ENCODE results near the gene SDR42E1. TPM values are rescaled to one million over a fixed set of nuclear protein-coding genes. Genes with fewer than 3 reads are reported as not detected.
A peak's percentile ranks its signal among the peaks of the same experiment; 100 is the strongest.

SDR42E1 gene
- total RNA-seq, 2 experiments from 2014 or later: 10.2 to 11.5 TPM

DNA sequence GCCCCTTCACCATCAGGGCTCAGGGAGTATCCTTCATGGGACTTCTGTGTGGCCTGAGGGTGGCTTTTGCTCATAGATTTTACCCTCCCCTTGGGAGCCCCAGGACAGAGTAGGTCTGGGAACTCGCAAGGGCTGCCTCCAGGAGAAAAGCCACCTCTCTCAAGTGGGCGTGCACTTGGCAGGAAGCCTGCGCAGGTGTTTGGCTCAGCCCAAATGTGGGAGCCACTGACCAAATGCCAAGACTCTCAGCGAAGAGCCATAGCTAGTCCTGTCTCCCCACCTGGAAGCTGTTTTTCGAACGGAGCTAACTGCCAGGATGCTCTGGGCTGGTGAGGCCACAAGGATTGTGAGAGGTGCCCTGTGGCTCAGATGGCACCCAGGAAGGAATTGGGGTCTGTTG lies 21.7 kb upstream of the SDR42E1 start:
- H3K27me3 Mint-ChIP-seq: peaks cover 9% of the 10 kb centered on the region
- no peaks in the 10 kb centered on the region for H3K9me3 Mint-ChIP-seq
- POLR2A ChIA-PET: no interaction called here
- H3K4me1 Mint-ChIP-seq: no peaks in the 10 kb centered on the region
- no peak overlapping the region for H3K4me3 Mint-ChIP-seq
- H3K36me3 Mint-ChIP-seq (ENCODE audit: low read depth): no peaks in the 10 kb centered on the region
- CTCF ChIA-PET: no interaction called here
- H3K27ac Mint-ChIP-seq: no peak overlapping the region
- DNase-seq: no peak

DNA sequence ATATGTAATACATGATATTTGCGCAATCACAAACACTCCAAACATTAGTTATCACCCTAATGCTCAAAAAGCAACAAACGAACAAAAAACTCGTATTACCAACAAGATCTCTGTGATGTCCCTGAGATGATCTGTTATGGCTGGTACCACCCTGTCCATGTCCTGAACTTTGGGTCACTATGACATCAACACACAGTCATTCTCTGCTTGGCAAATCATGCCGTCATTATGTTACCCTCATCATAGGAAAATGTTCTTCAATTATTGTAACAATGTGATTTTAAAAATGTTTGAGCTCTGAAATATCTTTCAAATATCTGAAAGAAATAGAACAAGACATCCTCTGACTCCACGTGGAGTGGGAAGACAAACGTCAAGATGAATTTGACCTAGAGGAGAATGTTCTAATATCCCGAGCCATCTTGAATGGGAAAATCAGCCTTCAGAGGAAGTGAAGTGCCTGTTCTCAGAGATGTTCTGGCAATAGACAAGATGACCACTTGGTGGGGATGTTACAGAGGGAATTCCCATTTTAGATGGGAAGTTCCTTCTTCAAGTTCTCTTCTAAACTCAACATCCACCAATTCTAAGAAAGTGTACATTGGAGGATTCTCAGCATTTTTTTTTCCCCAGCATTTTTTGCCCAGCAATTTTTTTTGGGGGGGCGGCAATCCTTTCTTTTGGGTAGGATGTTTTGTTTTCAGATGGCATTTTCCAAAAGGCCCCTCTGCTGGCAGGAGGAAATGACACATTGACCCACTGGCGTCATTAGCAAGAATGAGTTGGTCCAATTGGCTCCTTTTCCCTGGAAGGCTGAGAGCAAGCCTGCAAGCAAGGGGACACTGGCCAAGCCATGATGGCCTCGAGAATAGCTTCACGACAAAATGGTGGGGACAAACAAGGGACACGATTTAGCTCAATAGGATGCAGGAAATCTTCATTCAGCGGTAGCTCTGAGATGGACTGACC lies 20.1 kb upstream of the SDR42E1 start:
- H3K4me1 Mint-ChIP-seq: no peaks in the 10 kb centered on the region
- no peak for DNase-seq
- H3K36me3 Mint-ChIP-seq (ENCODE audit: low read depth): no peaks in the 10 kb centered on the region
- no peak overlapping the region for H3K4me3 Mint-ChIP-seq
- no peaks in the 10 kb centered on the region for H3K9me3 Mint-ChIP-seq
- CTCF ChIA-PET: no interaction called here
- no peak overlapping the region for H3K27ac Mint-ChIP-seq
- POLR2A ChIA-PET: no interaction called here
- peaks cover 9% of the 10 kb centered on the region for H3K27me3 Mint-ChIP-seq

DNA sequence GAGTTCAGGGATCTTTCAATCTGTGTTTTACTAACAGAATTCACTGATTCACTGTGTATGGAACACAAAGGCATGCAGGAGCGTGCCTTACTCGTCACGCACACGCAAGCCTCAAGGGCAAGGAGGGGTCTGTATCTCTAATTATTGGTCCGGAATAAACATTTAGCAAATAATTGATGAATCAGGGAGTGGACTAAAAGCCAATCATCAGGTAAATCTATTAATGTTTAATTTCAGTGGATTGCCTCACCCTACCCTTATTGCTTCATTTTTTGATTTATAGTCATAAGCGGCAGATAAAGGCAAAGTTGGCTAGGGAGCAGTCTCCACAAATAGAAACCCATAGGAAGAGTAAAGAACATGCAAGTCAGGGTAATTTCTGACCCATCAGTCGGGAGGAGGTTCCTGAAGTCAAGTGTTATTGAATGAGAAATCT lies 16.4 kb upstream of the SDR42E1 start:
- Mint-ChIP-seq H3K27me3 (peaks cover 15% of the 10 kb centered on the region), H3K4me3 (no peak overlapping the region), H3K9me3 (no peaks in the 10 kb centered on the region), H3K36me3 (ENCODE audit: low read depth) (no peaks in the 10 kb centered on the region), H3K4me1 (no peaks in the 10 kb centered on the region), H3K27ac (no peak overlapping the region)
- ChIA-PET POLR2A (no interaction called here), CTCF (no interaction called here)
- DNase-seq: no peak

DNA sequence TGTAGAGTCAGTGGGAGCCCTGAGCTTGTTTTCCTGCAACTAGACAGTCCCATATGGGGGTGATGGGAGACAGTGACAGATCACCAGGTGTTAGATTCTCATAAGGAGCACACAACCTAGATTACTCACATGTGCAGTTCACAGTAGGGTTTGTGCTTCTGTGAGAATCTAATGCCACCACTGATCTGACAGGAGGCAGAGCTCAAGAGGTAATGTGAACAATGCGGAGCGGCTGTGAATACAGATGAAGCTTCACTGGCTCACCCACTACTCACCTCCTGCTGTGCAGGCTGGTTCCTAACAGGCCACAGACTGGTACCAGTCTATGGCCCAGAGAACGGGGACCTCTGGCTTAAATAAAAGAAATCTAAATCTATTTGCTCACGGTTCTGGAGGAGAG lies 13.6 kb upstream of the SDR42E1 start:
- Mint-ChIP-seq H3K36me3 (ENCODE audit: low read depth) (no peaks in the 10 kb centered on the region), H3K4me3 (no peak overlapping the region), H3K4me1 (no peaks in the 10 kb centered on the region), H3K9me3 (no peaks in the 10 kb centered on the region), H3K27ac (no peak overlapping the region), H3K27me3 (peaks cover 17% of the 10 kb centered on the region)
- ChIA-PET CTCF (no interaction called here), POLR2A (no interaction called here)
- no peak for DNase-seq

DNA sequence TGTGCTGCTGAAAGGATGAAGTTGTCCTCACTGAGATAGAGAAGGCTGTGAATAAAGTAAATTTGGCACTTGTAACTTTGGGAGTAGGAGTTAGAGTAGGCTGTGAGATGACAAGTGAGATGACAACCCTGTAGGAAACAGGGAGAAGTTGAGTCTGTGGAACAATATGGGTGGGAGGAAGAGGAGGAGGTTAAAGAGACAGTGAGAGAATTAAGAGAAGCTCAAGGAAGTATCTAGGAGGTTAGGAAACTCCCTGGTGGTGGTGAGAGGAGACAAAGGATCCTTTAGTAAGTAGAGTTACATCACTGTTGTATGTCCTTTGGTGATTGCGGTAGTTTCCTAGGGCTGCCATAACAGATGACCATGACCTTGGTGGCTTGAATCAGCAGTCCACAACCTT lies 13.0 kb upstream of the SDR42E1 start:
- no peaks in the 10 kb centered on the region for H3K9me3 Mint-ChIP-seq
- no peak for DNase-seq
- ChIA-PET POLR2A (no interaction called here), CTCF (no interaction called here)
- H3K27me3 Mint-ChIP-seq: peaks cover 22% of the 10 kb centered on the region
- no peak overlapping the region for H3K4me3 Mint-ChIP-seq
- H3K36me3 Mint-ChIP-seq (ENCODE audit: low read depth): no peaks in the 10 kb centered on the region
- no peaks in the 10 kb centered on the region for H3K4me1 Mint-ChIP-seq
- H3K27ac Mint-ChIP-seq: no peak overlapping the region

DNA sequence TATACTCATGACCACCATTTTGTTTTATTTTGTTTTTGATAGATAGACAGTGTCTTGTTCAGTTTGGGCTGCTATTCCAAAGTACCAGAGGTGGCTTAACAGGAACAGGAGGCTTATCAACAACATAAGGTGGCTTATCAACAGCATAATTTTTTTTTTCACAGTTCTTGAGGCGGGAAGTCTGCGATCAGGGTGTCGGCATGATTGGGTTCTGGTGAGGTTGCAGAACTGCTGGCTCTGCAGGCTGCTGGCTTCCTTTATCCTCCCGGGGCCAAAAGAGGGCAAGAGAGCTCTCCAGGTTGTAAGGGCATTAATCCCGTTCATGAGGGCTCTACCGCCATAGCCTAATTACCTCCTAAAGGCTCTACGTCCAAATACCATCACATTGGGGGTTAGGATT lies 11.9 kb upstream of the SDR42E1 start:
- ChIA-PET CTCF (no interaction called here), POLR2A (no interaction called here)
- no peak overlapping the region for H3K4me3 Mint-ChIP-seq
- H3K27me3 Mint-ChIP-seq: peaks cover 26% of the 10 kb centered on the region
- H3K36me3 Mint-ChIP-seq (ENCODE audit: low read depth): no peaks in the 10 kb centered on the region
- H3K27ac Mint-ChIP-seq: no peak overlapping the region
- no peaks in the 10 kb centered on the region for H3K9me3 Mint-ChIP-seq
- DNase-seq: no peak
- H3K4me1 Mint-ChIP-seq: no peaks in the 10 kb centered on the region

DNA sequence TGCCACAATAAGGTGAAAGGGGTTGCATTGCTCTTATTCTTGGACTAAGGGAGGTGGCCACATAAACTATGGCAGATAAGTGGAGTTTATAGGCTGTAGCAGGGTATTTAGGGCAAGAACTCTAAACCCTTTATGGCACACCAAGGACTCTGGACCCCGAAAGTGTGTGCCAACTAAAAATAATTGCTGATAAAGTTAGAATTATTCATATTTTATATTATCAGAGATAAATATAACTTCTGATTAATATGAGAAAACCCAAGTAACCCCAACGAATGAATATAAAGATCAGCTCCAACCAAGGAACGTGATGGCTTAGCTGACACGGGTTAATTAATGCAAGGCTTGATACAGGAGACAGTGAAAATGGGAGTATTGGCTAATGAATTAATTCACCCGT lies 8.8 kb upstream of the SDR42E1 start:
- peaks cover 2% of the 10 kb centered on the region for H3K9me3 Mint-ChIP-seq
- peaks cover 31% of the 10 kb centered on the region for H3K27me3 Mint-ChIP-seq
- CTCF ChIA-PET: no interaction called here
- POLR2A ChIA-PET: no interaction called here
- H3K27ac Mint-ChIP-seq: no peak overlapping the region
- no peaks in the 10 kb centered on the region for H3K4me1 Mint-ChIP-seq
- H3K4me3 Mint-ChIP-seq: no peak overlapping the region
- H3K36me3 Mint-ChIP-seq (ENCODE audit: low read depth): no peaks in the 10 kb centered on the region
- no peak for DNase-seq

DNA sequence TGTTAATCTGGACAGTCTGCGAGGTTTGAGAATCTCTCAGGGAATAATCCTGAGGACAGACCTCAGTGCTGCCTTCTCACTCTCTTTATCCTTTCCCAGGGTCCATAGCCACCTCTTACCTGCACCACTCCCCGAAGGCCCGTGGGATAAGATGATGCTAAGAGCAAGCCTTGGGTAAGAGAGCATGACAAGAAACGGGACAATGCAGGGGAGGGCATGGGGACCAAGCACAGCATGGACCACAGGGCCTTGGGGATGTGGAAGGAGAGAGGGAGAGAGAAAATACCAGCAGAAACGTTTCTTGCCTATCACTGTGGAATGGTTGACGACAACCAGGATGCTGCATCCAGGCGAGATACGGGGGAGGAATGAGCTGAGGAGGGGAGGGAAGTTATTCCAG lies 8.3 kb upstream of the SDR42E1 start:
- ChIA-PET CTCF (no interaction called here), POLR2A (no interaction called here)
- Mint-ChIP-seq H3K36me3 (ENCODE audit: low read depth) (no peaks in the 10 kb centered on the region), H3K27me3 (peaks cover 30% of the 10 kb centered on the region), H3K27ac (no peak overlapping the region), H3K4me1 (no peaks in the 10 kb centered on the region), H3K9me3 (peaks cover 2% of the 10 kb centered on the region), H3K4me3 (no peak overlapping the region)
- DNase-seq: no peak

DNA sequence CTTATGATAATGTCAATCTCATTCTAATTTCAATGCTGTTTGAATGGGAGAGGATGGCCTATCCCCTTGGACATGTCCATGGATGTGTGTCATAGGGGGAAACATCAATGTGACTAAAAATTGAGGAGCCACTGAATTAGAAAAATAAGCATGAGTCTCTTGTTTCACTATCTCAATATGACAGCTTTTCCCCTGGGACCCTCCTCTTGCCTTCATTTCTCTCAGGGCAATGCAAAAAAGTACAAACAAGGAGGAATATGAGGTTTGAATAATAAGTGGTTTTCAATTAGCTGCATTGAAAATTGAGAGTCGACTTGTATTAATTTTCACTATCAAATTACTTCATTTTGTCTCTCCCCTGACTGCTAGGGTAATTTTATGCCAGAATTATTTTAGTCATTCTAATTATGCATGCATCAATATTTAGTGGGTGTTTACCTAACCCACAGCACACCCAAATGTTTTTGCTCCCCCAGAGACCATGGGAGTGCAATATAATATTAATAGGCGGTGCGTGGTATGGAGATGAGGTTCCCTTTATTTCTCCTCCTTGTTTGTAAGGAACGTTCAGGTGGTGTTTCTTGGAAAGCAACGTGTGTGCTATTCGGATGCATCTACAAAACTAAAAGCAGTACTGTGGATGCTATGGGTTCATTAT lies 6.8 kb upstream of the SDR42E1 start:
- H3K36me3 Mint-ChIP-seq (ENCODE audit: low read depth): no peaks in the 10 kb centered on the region
- H3K9me3 Mint-ChIP-seq: peaks cover 2% of the 10 kb centered on the region
- H3K27ac Mint-ChIP-seq: no peak overlapping the region
- peaks cover 17% of the 10 kb centered on the region for H3K27me3 Mint-ChIP-seq
- H3K4me1 Mint-ChIP-seq: no peaks in the 10 kb centered on the region
- ChIA-PET POLR2A (no interaction called here), CTCF (no interaction called here)
- DNase-seq: no peak
- no peak overlapping the region for H3K4me3 Mint-ChIP-seq

DNA sequence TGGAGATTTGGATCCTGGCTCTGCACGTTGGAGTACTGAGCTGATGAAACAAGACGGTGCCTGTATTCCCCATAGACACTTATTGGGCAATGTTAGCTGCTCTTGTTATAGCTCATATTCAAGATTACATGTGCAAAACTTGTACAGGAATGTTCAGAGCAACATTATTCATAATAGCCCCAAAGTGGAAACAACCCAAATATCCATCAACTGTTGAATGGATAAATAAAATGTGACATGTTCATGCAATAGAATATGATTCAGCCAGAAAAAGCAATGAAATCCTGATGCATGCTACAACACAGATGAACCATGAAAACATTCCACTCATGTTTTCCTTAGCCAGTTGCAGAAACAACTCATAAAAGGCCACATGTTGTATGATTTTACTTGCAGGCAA lies 5.7 kb upstream of the SDR42E1 start:
- Mint-ChIP-seq H3K27ac (no peak overlapping the region), H3K4me3 (no peak overlapping the region), H3K27me3 (peaks cover 22% of the 10 kb centered on the region), H3K9me3 (peaks cover 5% of the 10 kb centered on the region), H3K4me1 (peaks cover under 1% of the 10 kb centered on the region), H3K36me3 (ENCODE audit: low read depth) (no peaks in the 10 kb centered on the region)
- CTCF ChIA-PET: interaction anchor here (1.4 kb wide), 1 partner anchor 25 kb away, joined by 3 read pairs; no protein-coding TSS in a partner anchor
- POLR2A ChIA-PET: no interaction called here
- DNase-seq: no peak

DNA sequence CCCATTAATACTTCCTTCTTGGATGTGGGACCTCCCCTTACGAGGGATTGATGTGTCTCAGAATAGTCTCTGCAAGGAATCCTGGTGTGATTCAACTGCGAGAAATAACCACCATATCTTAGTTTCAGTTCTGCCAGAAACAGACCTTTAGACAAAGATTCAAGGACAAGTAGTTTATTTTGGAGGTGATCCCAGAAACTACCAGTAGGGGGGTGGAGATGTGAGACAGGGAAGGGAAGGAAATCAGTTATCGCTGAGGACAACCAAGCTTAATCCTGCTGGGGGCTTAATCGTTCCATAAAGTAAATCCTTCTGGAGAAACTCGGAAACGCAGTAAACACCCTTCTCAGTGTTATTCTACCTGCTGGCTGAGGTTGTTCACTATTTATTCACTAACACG lies 5.0 kb upstream of the SDR42E1 start:
- H3K27ac Mint-ChIP-seq: no peak overlapping the region
- peaks cover 5% of the 10 kb centered on the region for H3K9me3 Mint-ChIP-seq
- peaks cover 22% of the 10 kb centered on the region for H3K27me3 Mint-ChIP-seq
- no peak overlapping the region for H3K4me3 Mint-ChIP-seq
- POLR2A ChIA-PET: no interaction called here
- H3K4me1 Mint-ChIP-seq: peaks cover 6% of the 10 kb centered on the region
- peaks cover 2% of the 10 kb centered on the region for H3K36me3 Mint-ChIP-seq (ENCODE audit: low read depth)
- CTCF ChIA-PET: interaction anchor here (1.4 kb wide), 1 partner anchor 24 kb away, joined by 3 read pairs; no protein-coding TSS in a partner anchor
- no peak for DNase-seq

DNA sequence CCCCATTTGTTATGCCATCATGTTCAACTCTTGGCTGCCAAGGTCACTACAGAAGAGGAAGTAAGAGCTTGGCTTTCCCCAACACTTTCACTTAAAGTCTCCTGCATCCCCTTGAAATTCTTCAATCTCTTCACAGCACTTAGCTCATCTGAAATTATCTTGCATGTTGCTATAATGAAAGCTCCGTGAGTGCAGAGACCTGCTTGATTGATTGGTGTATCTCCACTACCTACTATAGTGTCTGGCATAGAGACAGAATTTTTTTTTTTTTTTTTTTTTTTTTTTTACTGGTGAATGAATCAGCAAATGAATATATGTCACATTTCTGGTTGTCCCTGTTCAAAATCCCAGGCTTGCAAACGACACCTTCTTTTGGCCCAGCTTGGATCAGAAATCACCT lies 1.9 kb upstream of the SDR42E1 start:
- DNase-seq: no peak
- POLR2A ChIA-PET: no interaction called here
- CTCF ChIA-PET: no interaction called here
- Mint-ChIP-seq H3K36me3 (ENCODE audit: low read depth) (peaks cover 25% of the 10 kb centered on the region), H3K27me3 (peaks cover 10% of the 10 kb centered on the region), H3K27ac (no peak overlapping the region), H3K9me3 (peaks cover 21% of the 10 kb centered on the region), H3K4me1 (peaks cover 16% of the 10 kb centered on the region), H3K4me3 (no peak overlapping the region)

DNA sequence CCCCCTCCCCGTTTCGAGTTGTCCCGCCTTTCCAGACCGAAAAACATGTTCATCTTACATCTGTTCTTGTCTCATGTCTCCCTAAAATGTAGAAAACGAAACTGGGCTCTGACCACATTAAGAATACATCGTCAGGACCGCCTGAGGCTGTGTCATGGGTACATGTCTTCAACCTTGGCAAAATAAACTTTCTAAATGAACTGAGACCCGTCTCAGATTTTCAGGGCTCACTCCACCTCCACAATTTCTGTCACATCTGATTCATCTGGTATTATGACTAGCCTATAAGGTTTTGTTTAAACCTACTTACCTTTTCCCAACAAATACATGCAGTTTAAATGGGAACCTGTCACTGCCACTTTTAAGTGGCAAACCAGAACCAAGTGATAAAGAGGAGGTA lies 621 bp downstream of the SDR42E1 start:
- CTCF ChIA-PET: no interaction called here
- H3K4me1 Mint-ChIP-seq: peaks cover 16% of the 10 kb centered on the region
- peak; percentile 9 for DNase-seq
- H3K9me3 Mint-ChIP-seq: peaks cover 23% of the 10 kb centered on the region
- H3K27ac Mint-ChIP-seq: peak overlapping the region; percentile 62
- H3K36me3 Mint-ChIP-seq (ENCODE audit: low read depth): peaks cover 31% of the 10 kb centered on the region
- POLR2A ChIA-PET: no interaction called here
- peak overlapping the region; percentile 85 for H3K4me3 Mint-ChIP-seq
- H3K27me3 Mint-ChIP-seq: peaks cover 6% of the 10 kb centered on the region
